GM19438 (cell line): Measurements from ENCODE around the gene PITPNM2.

Source experiments
- ATAC-seq: cut with Tn5 transposase; IDR thresholded peaks from one replicate; pipeline ENCODE4 v1.9.1; 2021; ENCODE audit warnings: low read depth; ENCODE audit not compliant: unreplicated experiment

Gene PITPNM2

DNA sequence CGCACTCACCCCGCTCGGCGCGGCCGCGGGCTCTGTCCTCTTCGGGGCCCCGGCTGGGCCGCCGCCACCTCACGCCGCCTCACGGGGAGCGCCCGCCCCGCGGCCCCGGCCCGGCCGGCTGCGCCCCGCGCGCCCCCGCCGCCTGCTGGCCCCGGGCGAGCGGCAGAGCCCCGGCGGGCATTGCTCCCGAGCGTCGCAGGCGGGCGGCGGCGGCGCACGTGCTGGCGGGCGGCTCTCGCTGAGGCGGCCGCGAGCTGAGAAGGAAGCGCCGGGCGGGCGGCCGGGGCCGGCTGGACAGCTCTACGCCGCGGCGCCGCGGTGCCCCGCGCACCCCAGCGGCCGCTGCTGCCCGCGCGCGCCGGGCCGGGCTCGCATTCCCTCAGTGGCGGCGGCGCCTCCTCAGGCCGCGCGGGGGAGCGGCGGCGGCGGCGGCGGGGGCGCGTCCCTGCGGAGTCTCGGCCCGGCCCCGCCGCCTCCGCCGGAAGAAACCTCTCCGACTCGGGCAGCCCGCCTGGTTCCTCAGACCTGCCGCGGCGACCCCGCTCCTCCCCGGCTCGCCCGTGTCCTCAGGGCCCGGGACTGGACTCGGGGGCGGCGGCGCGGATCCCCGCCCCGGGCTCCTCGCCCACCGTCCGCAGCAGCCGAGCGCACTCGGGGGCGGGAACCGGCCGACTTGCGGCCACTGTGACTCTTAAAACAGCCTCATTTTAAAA, at the start of gene PITPNM2:
Gene PITPNM2, minus strand, starts transcription at position 347 of the 713 bp plus-strand sequence. CDS start 116,500 bp downstream, outside the sequence.
- peak; percentile 61 for ATAC-seq

DNA sequence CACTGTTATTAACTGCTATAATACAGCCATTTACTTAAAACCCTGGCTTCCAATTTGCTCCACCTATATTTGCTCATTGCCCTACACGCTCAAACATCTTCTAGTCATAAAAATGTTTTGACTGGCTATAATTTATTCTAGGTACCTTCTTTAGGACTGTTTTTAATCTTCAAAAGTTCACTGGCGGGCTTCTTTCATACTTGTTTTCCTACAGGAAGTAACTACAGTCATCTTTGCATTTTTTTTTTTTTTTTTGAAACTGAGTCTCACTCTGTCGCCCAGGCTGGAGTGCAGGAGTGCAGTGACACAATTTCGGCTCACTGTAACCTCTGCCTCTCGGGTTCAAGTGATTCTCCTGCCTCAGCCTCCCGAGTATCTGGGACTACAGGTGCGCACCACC, 49.5 kb upstream of the PITPNM2 start:
- no peak for ATAC-seq

DNA sequence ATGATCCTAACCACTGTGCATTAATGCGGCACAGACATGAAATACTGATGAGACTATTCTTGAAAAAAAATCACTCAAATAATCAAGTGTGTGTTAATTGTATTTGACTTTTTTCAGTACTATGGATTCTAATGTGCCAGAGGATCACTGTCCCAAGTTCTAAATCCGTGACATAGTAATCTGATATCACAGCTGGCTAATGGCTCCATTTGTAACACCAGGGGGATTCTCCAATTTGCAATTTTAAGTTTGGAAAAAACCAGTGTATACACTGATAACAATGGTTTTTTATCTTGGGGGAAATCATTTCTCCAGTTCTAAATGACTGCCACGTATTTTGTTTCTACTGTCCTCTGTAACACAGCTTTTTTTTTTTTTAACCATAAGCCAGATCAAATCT, 49.0 kb upstream of the PITPNM2 start:
- no peak for ATAC-seq

DNA sequence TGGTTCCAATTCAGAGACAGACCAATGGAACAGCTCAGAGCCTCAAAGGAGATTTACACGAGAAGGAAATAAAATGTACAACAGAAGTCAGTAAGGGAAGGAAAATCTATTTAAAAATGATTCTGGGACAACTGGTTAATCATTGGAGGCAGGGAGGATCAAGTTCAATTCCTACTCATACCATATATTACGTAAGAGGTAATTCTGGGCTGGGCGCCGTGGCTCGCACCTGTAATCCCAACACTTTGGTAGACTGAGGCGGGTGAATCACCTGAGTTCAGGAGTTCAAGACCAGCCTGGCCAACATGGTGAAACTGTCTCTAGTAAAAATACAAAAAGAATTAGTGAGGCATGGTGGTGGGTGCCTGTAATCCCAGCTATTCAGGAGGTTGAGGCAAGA, 36.7 kb upstream of the PITPNM2 start:
- ATAC-seq = no peak

DNA sequence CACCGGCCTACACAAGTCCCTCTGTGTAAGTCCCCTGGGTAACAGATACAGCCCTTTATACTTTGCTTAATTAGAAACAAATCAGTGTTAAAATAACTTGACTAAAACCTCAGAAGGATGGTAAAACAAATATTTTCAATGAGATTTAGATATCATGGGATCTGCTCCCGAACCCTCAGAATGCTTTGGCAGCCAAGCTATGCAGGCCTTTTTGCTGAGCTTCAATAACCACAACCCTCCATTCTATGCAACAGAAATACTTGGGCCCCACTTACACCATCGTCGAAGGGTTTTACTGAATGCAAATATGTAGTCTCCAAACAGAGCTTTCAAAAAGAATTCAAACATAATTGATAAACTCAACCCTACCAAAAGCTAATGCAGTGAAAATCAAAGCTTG, 29.3 kb upstream of the PITPNM2 start:
- ATAC-seq = no peak

DNA sequence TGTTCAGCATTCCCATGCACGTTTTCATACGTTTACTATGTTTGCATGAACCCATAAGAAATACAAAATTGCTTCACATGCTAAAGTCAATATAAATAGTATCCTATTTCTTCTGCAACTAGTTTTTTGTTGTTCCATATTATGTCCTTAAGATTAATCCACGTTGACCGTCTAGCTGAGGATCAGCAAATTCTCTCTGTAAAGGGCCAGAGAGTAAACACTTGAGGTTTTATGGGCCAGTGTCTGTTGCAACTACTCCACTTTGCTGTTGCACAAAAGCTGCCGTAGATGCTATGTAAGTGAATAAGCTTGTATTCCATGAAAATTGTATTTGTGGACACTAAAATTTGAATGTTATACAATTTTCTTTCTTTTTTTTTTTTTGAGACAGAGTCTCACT, 21.1 kb upstream of the PITPNM2 start:
- ATAC-seq = no peak

DNA sequence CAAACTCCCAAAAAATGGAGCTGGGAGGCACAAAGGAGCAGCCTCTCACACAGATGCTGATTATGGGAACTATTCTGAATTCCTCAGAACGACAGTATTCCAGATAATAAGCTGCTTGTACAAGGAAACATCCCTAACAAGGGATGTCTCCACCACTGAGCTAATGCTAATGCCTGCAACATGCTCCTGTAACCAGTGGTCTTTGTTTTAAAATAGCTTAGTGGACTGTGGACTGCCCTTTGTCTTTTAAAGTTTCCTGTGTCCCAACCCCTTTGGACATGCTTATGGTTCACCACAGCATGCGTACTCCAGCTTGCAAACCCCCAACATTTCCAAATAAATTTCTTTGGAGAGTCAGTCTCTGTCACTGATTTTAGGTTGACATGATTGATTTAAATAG, 16.4 kb upstream of the PITPNM2 start:
- ATAC-seq = no peak

DNA sequence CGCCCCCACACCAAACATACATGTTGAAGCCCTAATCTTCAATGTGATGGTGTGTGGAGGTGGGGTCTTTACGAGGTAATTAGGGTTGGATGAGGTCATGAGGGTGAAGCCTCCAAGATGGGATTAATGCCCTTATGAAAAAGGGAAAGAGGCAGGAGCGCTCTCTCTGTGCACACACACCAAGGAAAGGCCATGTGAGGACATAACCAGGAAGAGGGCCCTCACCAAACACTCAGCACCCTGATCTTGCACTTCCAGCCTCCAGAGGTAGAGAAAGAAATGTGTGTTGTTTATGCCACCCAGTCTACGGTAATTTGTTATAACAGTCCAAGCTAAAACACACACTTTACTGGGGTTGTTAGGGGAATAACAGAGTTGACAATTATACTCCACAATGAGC, 14.6 kb upstream of the PITPNM2 start:
- no peak for ATAC-seq

DNA sequence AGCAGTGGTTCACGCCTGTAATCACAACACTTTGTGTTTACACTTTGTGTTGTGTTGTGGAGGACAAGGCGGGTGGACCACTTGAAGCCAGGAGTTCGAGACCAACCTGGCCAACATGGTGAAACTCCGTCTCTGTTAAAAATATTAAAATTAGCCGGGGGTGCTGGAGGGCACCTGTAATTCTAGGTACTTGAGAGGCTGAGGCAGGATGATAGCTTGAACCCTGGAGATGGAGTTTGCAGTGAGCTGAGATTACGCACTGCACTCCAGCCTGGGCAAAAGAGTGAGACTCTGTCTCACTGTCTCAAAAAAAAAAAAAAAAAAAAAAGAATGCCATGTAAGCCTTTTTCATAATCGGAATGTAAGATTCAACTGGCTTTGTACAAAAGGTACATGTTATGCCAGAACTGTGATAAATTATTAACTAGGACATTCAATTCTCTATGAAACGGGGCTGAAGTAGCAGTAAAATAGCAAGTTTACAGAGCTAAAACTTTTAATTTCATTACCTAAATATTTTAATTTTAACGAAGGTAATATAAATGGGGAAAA, 13.9 kb upstream of the PITPNM2 start:
- ATAC-seq = no peak

DNA sequence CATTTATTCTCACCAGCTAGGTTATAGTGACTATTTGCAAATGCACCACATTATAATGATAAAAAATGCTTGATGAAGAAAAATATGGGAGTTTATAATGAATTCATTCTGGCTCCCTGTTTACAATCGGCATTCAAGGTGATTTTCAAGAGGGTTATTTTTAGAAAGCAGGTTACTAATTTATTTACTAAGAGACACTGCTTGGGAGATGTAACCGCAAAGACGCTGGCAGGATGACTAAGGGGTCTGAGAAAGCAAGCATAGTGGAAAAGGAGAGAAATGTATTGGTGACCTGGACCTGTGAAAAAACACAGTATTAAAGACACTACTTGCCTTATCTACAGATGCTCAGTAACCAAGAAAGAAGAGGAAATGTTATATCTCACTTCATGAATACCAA, 13.3 kb upstream of the PITPNM2 start:
- peak; percentile 62 for ATAC-seq

DNA sequence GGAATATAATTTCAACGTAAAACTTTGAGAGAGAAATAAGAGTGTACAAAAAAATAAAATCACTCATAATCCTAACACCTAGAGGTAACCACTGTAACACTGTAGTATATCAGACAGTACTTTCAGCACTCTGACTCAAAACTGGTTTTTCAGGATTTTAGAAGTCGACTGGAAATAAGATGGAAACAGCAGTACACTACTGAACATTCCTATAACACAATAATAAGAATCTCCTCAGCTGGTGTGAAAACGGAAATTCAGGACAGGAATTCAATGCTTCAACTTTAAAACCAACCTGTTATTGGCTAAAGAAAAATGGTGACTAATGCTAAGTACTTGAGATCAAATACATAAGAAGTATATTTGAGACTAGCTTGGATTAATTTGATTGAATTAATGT, 12.3 kb upstream of the PITPNM2 start:
- no peak for ATAC-seq

DNA sequence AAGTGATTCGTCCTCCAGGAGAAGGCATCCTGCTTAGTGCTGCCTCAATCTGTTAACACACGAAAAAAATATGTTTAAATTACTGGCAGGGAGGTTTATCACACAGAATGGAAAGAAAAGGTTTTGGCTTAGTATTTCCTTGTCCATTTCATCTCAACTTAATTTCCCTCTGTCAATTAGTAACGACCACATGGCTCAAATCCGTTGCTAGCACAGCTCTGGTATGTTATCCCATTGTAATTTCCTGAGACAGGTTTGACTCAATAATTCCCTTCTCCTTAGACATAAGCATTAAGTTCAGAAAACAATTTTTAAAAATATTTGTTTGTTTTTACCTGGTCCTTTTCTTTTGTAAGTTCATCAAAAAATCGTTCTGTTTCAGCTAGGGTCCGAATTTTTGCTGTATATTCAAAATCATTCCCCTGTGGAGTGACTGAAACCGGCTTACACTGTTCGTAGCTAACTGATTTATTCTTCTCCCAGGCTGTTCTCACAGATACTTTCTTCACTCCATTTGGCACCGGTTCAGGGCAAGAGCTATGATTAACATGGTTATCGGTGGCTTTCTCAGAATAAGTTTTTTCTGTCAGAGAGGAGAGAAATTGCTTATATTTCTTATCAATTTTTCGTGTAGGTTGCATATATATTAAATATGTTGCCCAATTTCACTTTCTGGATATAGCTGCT, 10.1 kb upstream of the PITPNM2 start:
- no peak for ATAC-seq

DNA sequence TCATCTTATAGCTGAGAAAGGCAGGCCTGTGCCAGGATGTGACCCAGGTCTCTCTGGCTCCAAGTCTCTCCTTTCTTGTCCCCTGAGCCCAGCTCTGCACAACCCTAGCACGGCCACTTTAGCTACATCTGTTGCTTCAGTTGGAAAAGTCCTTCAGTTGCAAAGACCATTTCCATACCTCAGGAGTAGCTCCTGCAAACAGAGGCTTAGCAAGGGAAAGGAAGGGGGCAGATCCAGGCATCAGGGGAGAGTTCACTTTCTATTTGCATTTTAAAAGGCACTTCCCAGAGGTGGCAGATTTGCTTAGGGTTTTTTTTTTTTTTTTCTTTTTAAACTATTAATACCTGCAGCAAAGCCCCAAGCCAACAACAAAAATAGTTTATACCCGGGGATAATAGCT, 3.0 kb upstream of the PITPNM2 start:
- no peak for ATAC-seq

DNA sequence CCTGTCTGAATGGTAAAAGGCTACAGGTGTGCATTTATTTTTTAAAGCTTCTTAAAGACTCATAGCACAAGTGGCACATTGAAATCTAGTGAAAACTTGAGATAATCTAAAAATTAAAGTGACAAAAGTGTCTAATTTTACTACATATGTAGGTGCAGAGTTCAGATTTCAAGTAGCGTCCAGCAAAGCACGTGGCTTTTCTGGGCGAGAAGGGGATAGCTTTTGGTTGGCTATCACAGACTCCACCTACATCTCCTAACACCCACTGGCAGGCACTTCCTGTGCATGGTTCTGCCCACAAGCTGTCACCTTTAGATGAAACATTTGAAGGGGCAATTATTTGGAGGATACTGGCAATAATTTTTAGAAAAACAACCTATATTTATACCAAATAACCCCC, 1.9 kb upstream of the PITPNM2 start:
- ATAC-seq = no peak

DNA sequence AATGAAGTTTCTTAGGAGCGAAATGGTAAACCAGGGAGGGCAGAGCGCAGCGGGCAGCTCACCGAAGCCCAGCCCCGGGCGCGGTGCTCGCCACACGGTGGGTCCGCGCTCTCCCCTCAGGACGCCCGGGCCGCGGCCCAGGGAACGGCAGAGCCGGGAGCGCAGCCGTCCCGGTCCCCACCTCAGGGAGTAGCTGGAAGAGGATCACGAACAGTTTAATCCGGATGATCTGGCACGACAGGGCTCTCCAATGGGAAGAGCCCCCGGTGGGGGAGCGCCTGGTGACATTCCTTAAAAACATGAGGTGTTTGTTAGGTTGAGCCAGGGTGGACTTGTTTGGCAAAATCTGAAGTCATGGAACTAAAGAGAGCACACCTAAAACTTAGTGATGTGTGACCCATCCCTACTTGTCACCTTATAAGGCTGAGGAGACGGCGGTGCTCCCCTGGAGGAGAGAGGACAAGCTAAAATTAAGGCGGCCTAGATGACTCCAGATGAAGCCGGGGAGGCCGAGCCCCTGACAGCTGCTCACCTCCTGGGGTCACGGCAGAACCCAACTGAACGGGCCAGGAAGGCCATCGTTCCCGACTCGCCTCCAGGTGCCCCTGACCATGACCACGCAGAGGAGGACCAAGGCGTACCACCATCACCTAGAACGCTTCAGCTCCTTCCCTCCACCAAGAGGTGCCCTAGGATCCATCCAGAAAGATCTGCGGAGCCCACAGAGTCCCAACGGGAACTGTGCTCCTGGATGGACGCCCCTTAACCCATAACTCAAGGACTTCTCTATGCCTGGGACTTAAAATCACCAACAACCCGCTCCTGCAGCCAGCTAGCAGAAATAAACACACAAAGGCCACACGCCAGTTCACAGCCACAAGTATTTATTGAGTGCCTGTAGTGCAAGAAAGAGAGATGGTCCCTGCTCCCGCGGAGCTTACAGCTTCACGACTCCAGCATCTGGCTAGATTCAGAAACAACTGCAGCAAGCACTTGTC, 866 bp upstream of the PITPNM2 start:
- peak; percentile 12 for ATAC-seq

DNA sequence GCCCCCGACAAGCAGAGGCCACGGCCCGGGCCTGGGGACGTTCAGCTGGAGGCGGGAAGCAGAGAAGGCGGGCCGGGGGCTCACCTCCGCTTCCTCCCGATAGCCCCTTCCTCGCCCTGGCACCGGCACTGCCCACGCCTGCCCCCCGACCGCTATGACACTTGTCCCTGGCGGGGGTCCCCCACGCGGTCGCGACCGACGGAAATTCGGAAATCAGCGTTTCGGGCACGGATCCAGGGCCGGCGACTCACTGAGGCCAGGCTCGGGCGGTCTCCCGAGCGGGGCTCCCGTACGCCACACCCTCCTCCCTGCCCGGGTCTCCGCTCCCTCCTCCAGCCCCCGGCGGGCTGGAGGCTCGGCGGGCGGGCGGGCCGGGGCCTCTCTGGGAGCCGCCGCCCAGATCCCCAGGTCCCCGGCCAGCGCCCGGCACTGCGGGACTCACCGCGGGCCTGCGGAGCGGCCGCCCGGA, 581 bp downstream of the PITPNM2 start:
- peak; percentile 7 for ATAC-seq

DNA sequence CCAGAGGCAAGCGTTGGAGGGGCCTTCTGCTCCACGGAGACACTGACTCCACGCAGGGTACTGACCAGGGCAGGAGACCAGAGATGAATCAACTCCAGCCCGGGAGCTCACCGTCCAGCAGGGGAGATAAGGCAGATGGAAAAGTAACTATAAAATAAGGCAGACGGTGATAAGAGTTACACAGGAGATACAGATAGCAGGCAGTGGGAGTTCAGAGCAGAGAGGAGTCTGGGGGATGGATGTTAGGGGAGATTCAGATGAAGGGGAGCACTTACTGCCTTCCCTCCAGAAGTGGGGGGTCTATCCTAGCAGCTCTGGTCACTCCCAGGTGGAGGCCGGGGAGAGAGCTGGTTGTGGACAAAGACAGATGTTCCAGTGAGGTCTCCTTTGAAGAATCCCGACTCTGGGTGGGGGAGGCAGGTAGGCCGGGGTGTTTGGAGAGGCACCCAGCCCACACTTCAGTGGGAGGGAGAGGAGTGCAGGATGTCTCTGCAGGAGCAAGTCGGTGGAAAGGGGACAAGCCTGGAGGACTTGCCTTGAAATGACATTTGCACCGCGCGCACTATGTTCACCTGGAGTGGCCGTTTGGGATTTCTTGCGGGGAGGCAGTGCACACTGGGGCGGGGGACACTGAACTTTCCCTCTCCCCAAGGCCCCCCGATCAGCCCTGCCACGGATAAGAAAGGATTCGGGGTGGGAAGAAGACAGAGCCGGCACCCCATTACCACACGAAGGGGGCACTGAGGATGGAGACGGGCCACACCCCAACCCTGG, 1.2 kb downstream of the PITPNM2 start:
- no peak for ATAC-seq

DNA sequence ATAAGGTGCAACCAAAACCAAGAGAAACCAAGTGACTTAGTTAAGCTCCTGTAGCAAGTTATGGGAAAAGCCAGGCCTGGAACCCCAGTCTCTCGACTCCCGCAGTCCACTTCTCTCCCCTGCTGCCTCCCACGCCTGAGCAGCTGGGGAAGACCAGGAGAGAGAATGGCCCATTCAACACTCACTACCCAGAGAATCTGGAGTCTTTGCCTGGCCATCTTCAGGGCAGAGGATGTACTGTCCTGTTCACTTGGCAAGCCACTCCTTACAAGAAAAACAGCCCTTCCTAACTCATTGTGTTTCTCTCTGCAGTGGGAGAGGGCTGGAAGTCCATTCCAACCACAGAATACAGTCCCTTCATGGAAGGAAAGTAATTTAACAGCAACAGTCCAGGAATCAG, 1.8 kb downstream of the PITPNM2 start:
- no peak for ATAC-seq

DNA sequence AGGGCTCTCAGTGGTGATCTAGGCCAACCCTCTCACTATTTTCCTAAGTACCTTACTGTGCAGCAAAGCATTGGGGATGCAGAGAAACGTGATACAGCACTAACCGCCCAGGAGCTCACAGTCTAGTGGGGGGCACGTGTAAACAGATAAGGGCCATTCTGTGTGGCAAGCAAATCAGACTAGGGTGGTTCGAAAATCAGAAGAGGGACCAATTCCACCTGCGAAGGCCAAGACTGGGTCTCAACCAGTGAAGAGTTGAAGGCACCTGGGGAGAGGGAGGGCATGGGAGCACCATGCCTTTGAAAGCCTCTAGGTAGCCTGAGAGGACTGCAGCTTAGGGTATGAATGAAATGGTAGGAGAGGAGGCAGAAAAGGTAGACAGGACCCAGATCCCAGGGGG, 2.2 kb downstream of the PITPNM2 start:
- ATAC-seq = no peak

DNA sequence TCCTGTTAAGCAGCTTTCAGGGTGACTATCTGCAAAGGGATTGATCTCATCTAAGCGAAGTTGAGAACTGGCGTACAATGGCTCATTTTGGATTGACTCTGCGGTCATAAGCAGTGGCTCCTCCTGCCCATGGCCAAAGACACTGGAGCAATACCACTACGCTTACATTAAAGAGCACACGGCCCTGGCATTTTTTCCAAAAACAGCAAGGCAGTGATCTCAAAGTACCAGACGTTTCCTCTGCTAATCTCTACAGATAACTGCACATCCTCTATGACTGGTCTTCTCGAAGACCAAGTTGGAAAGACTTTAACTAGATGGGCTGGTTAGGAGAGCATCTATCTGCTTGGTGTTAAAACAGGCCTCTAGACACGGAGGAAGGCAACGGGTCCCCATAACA, 2.7 kb downstream of the PITPNM2 start:
- no peak for ATAC-seq
